ENCODE data around the gene FAT1.

The FAT1 gene

GRCh38 chr4:186722796-186723291 lies 812 bp downstream of the FAT1 start:
- no peak for DNase-seq

GRCh38 chr4:186719925-186720694 lies 3.5 kb downstream of the FAT1 start:
- no peak for DNase-seq

GRCh38 chr4:186717556-186717955 lies 6.1 kb downstream of the FAT1 start:
- DNase-seq: no peak

GRCh38 chr4:186715077-186715476 lies 8.6 kb downstream of the FAT1 start:
- no peak for DNase-seq

GRCh38 chr4:186714006-186714675 lies 9.5 kb downstream of the FAT1 start:
- DNase-seq: no peak

GRCh38 chr4:186712690-186713089 lies 11.0 kb downstream of the FAT1 start:
- DNase-seq: no peak

- no peak for DNase-seq
Observed at GRCh38 chr4:186710521-186711119, 13.0 kb downstream of the FAT1 start.

- no peak for DNase-seq
Observed at GRCh38 chr4:186709517-186709916, 14.1 kb downstream of the FAT1 start.

- no peak for DNase-seq
Observed at GRCh38 chr4:186708554-186708953, 15.1 kb downstream of the FAT1 start.

- no peak for DNase-seq
Observed at GRCh38 chr4:186707996-186708395, 15.7 kb downstream of the FAT1 start.

GRCh38 chr4:186707574-186707973 lies 16.1 kb downstream of the FAT1 start:
- no peak for DNase-seq

GRCh38 chr4:186704057-186704456 lies 19.6 kb downstream of the FAT1 start:
- no peak for DNase-seq

- no peak for DNase-seq
Observed at GRCh38 chr4:186703510-186703909, 20.1 kb downstream of the FAT1 start.

- DNase-seq: no peak
Observed at GRCh38 chr4:186702940-186703339, 20.7 kb downstream of the FAT1 start.

- DNase-seq: no peak
Observed at GRCh38 chr4:186702297-186702696, 21.4 kb downstream of the FAT1 start.

GRCh38 chr4:186701788-186702187 lies 21.9 kb downstream of the FAT1 start:
- no peak for DNase-seq

GRCh38 chr4:186701273-186701672 lies 22.4 kb downstream of the FAT1 start:
- DNase-seq: no peak

GRCh38 chr4:186700746-186701145 lies 22.9 kb downstream of the FAT1 start:
- DNase-seq: no peak

- DNase-seq: no peak
Observed at GRCh38 chr4:186699881-186700397, 23.7 kb downstream of the FAT1 start.

GRCh38 chr4:186699298-186699697 lies 24.4 kb downstream of the FAT1 start:
- no peak for DNase-seq

GRCh38 chr4:186698525-186698924 lies 25.1 kb downstream of the FAT1 start:
- no peak for DNase-seq

GRCh38 chr4:186698028-186698427 lies 25.6 kb downstream of the FAT1 start:
- no peak for DNase-seq

GRCh38 chr4:186695392-186695791 lies 28.3 kb downstream of the FAT1 start:
- DNase-seq: no peak

- DNase-seq: no peak
Observed at GRCh38 chr4:186693894-186694293, 29.8 kb downstream of the FAT1 start.

Measured in CD4-positive, alpha-beta T cell treated with Interleukin-1 beta for 1 hour (primary cell).